M059J (cell line): ENCODE data around the gene VARS2. TPM values are rescaled to one million over a fixed set of nuclear protein-coding genes. Genes with fewer than 3 reads are reported as not detected.

Experiments used
- DNase-seq: peaks from one replicate; pipeline ENCODE4 v3.0.0-alpha.2; 2012; ENCODE audit warnings: low read depth
- total RNA-seq: library from RNA; depleted of rRNA; stranded (reverse); fragments of >200 nt; shearing (Covaris generic); gene quantifications from 2 replicates; pipeline ENCODE4 v1.2.3, GENCODE V29; 2014

Gene VARS2
- total RNA-seq, 1 experiment from 2014 or later, result 7.4 TPM

GRCh38 chr6:30928677-30929076, 14.6 kb downstream of the VARS2 start:
- no peak for DNase-seq

GRCh38 chr6:30930506-30930905, 16.5 kb downstream of the VARS2 start:
- DNase-seq, result no peak

- no peak for DNase-seq
Observed at GRCh38 chr6:30931272-30931671, 17.2 kb downstream of the VARS2 start.

GRCh38 chr6:30931969-30932645, 18.1 kb downstream of the VARS2 start, which contains the start of gene SFTA2:
TSS of gene SFTA2 (minus strand) at chr6:30932170. CDS start at chr6:30932096, 74 bp downstream.
- DNase-seq, result no peak

GRCh38 chr6:30932665-30933365, 18.8 kb downstream of the VARS2 start:
- DNase-seq, result no peak

- no peak for DNase-seq
Observed at GRCh38 chr6:30935018-30935417, 21.0 kb downstream of the VARS2 start.

GRCh38 chr6:30937265-30937664, 23.2 kb downstream of the VARS2 start:
- no peak for DNase-seq

- DNase-seq, result no peak
Observed at GRCh38 chr6:30938730-30939129, 24.7 kb downstream of the VARS2 start.

GRCh38 chr6:30939473-30939872, 25.4 kb downstream of the VARS2 start:
- DNase-seq, result peak; percentile 46

GRCh38 chr6:30940361-30940986, 26.4 kb downstream of the VARS2 start, which contains the start of gene MUCL3:
TSS of gene MUCL3 (plus strand) at chr6:30940973. CDS start at chr6:30941000, 27 bp downstream.
- DNase-seq, result no peak

GRCh38 chr6:30942338-30943060, 28.5 kb downstream of the VARS2 start:
- DNase-seq, result peak; percentile 93

GRCh38 chr6:30944051-30944450, 30.0 kb downstream of the VARS2 start:
- no peak for DNase-seq

GRCh38 chr6:30945281-30945680, 31.2 kb downstream of the VARS2 start:
- no peak for DNase-seq

GRCh38 chr6:30947231-30947630, 33.2 kb downstream of the VARS2 start:
- no peak for DNase-seq

GRCh38 chr6:30948811-30949210, 34.8 kb downstream of the VARS2 start:
- no peak for DNase-seq

- DNase-seq, result no peak
Observed at GRCh38 chr6:30951907-30952469, 38.0 kb downstream of the VARS2 start.

GRCh38 chr6:30954631-30955366, 40.8 kb downstream of the VARS2 start:
- DNase-seq, result peak; percentile 23

GRCh38 chr6:30955367-30956042, 41.5 kb downstream of the VARS2 start:
- peak; percentile 68 for DNase-seq

- no peak for DNase-seq
Observed at GRCh38 chr6:30957716-30958115, 43.7 kb downstream of the VARS2 start.

- no peak for DNase-seq
Observed at GRCh38 chr6:30960907-30961673, 47.1 kb downstream of the VARS2 start.
